ENCODE results near the gene ZMYM4.

DNA sequence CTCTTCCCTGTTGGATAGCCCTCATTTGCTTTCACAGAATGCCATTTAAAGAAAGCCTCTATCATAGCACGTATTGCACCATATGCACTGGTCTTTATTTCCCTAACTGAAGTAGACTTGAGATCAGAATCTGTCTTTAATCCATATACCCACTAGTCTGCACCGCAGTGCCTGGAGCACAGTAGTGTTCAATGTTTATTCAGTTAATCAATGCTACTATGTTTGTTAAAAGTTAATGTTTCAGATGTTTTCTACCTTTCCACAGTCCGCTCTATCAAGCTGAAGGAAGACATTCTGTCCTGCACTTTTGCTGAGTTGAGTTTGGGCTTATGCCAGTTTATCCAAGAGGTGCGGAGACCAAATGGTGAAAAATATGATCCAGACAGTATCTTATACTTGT lies 139.2 kb downstream of the ZMYM4 start:
- no peak for TF ChIP-seq POLR2A (IDR thresholded peaks at IDR 0.05)
- TF ChIP-seq, protein P1, sequence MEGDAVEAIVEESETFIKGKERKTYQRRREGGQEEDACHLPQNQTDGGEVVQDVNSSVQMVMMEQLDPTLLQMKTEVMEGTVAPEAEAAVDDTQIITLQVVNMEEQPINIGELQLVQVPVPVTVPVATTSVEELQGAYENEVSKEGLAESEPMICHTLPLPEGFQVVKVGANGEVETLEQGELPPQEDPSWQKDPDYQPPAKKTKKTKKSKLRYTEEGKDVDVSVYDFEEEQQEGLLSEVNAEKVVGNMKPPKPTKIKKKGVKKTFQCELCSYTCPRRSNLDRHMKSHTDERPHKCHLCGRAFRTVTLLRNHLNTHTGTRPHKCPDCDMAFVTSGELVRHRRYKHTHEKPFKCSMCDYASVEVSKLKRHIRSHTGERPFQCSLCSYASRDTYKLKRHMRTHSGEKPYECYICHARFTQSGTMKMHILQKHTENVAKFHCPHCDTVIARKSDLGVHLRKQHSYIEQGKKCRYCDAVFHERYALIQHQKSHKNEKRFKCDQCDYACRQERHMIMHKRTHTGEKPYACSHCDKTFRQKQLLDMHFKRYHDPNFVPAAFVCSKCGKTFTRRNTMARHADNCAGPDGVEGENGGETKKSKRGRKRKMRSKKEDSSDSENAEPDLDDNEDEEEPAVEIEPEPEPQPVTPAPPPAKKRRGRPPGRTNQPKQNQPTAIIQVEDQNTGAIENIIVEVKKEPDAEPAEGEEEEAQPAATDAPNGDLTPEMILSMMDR (IDR thresholded peaks at IDR 0.05) = no peak

Measured in adrenal gland (tissue), 5 donors.